H1 (cell line): ENCODE measurements around the gene RCOR2. TPM values are rescaled to one million over a fixed set of nuclear protein-coding genes. Genes with fewer than 3 reads are reported as not detected.

Experiments used
- CTCF ChIA-PET: fragments of 300-600 bp; sonication (Branson Sonifier 250); formaldehyde crosslinking; loops from one replicate; lab custom pipeline; 2021; ENCODE audit not compliant: partially characterized antibody; lab: Charles Lee
- POLR2A ChIA-PET: fragments of 300-600 bp; sonication (Branson Sonifier 250); formaldehyde crosslinking; loops from one replicate; lab custom pipeline; 2021; ENCODE audit warnings: inconsistent platforms; ENCODE audit not compliant: partially characterized antibody; lab: Charles Lee
- DNase-seq, 2 experiments: peaks; one replicate each; pipeline versions ENCODE4 v3.0.0 to v3.0.0-alpha.2; 2010 to 2022; ENCODE audit warnings: low spot score in 2 of 2, low read depth in 1 of 2, mixed read lengths in 1 of 2
- FAIRE-seq: peaks from 2 replicates; lab custom pipeline; 2011; peaks lifted over from hg19 to GRCh38; lab: Jason Lieb, UNC
- H2AFZ ChIP-seq: 2 replicates; pipeline ENCODE4 v1.8.1; 2012; ENCODE audit warnings: low read length, inconsistent platforms
- H2AK5ac ChIP-seq: 2 replicates; pipeline ENCODE4 v1.6.1; 2013; ENCODE audit warnings: low read depth, low read length
- H2BK120ac ChIP-seq: replicated peaks from 2 replicates; pipeline ENCODE3; 2013; ENCODE audit warnings: low read depth, low read length, inconsistent platforms
- H2BK12ac ChIP-seq: 2 replicates; pipeline ENCODE4 v1.6.1; 2013; ENCODE audit warnings: low read depth, low read length
- H2BK15ac ChIP-seq: 2 replicates; pipeline ENCODE4 v1.6.1; 2013; ENCODE audit warnings: low read length
- H2BK20ac ChIP-seq: 2 replicates; pipeline ENCODE4 v1.6.1; 2013; ENCODE audit warnings: low read length
- H2BK5ac ChIP-seq: 2 replicates; pipeline ENCODE4 v1.6.1; 2013; ENCODE audit warnings: low read depth, low read length
- H3K14ac ChIP-seq: 2 replicates; pipeline ENCODE4 v1.6.1; 2013; ENCODE audit warnings: inconsistent platforms; ENCODE audit not compliant: insufficient read length
- H3K18ac ChIP-seq: 2 replicates; pipeline ENCODE4 v1.6.1; 2013; ENCODE audit warnings: low read length; ENCODE audit errors: extremely low read depth
- H3K23ac ChIP-seq: 2 replicates; pipeline ENCODE4 v1.6.1; 2013; ENCODE audit warnings: inconsistent platforms; ENCODE audit not compliant: insufficient read length
- H3K23me2 ChIP-seq: 2 replicates; pipeline ENCODE4 v1.6.1; 2013; ENCODE audit warnings: low read depth, low read length
- H3K27ac ChIP-seq: 2 replicates; pipeline ENCODE4 v1.6.1; 2011; ENCODE audit warnings: low read depth, low read length, inconsistent platforms
- H3K27me3 ChIP-seq, 4 experiments: replicated peaks in 1 of 4; 1 replicate in 1 of 4; 2 replicates in 3 of 4; pipeline versions ENCODE4 v1.6.1 to v1.8.1; 2011 to 2013; ENCODE audit warnings: low read length in 3 of 4, mild to moderate bottlenecking in 3 of 4, inconsistent platforms in 2 of 4, mixed read lengths in 2 of 4, moderate library complexity in 1 of 4; ENCODE audit not compliant: control insufficient read depth in 3 of 4, insufficient read depth in 3 of 4; ENCODE audit errors: extremely low read depth in 1 of 4
- H3K36me3 ChIP-seq, 4 experiments: 2 replicates each; pipeline versions ENCODE4 v1.6.1 to v1.8.1; 2011 to 2013; ENCODE audit warnings: mild to moderate bottlenecking in 4 of 4, low read length in 3 of 4, moderate library complexity in 2 of 4, control low read depth in 1 of 4, inconsistent platforms in 1 of 4; ENCODE audit not compliant: insufficient read depth in 4 of 4, control insufficient read depth in 2 of 4
- H3K4ac ChIP-seq: replicated peaks from 2 replicates; pipeline ENCODE3; 2013; ENCODE audit warnings: low read length, low read depth, mixed read lengths, inconsistent platforms; ENCODE audit not compliant: insufficient read length
- H3K4me1 ChIP-seq, 4 experiments: replicated peaks in 1 of 4; 1 replicate in 1 of 4; 2 replicates in 3 of 4; pipeline versions ENCODE4 v1.6.1 to v1.8.1; 2011 to 2013; ENCODE audit warnings: low read length in 3 of 4, inconsistent platforms in 2 of 4, mixed read lengths in 1 of 4; ENCODE audit not compliant: insufficient read depth in 4 of 4, control insufficient read depth in 3 of 4
- H3K4me2 ChIP-seq, 2 experiments: 2 replicates each; pipeline versions ENCODE4 v1.6.1 to v1.8.1; 2011 to 2013; ENCODE audit warnings: low read depth in 2 of 2, low read length in 2 of 2, control low read depth in 1 of 2, inconsistent platforms in 1 of 2, mild to moderate bottlenecking in 1 of 2; ENCODE audit not compliant: insufficient read depth in 1 of 2
- H3K4me3 ChIP-seq, 4 experiments: fragments of 200-600, 300-600 bp in 1 of 4; sonication (generic), shearing (Covaris generic), sonication (Bioruptor Twin) in 1 of 4; 2 replicates each; pipeline versions ENCODE4 v1.5.1 to v1.8.1; 2011 to 2016; ENCODE audit warnings: low read length in 4 of 4, low read depth in 3 of 4, control low read depth in 2 of 4, inconsistent platforms in 2 of 4, mild to moderate bottlenecking in 2 of 4, mixed read lengths in 1 of 4, moderate library complexity in 1 of 4; ENCODE audit not compliant: insufficient read depth in 2 of 4; ENCODE audit errors: extremely low read depth in 1 of 4
- H3K56ac ChIP-seq: replicated peaks from 2 replicates; pipeline ENCODE3; 2013; ENCODE audit warnings: low read depth, mild to moderate bottlenecking, mixed read lengths, low read length, inconsistent platforms; ENCODE audit not compliant: insufficient read length
- H3K79me1 ChIP-seq: 2 replicates; pipeline ENCODE4 v1.6.1; 2013; ENCODE audit warnings: low read depth, low read length, control low read depth
- H3K79me2 ChIP-seq, 2 experiments: 2 replicates each; pipeline versions ENCODE4 v1.6.1 to v1.8.1; 2012 to 2013; ENCODE audit warnings: low read length in 2 of 2, mild to moderate bottlenecking in 2 of 2, inconsistent platforms in 1 of 2; ENCODE audit not compliant: insufficient read depth in 2 of 2, control insufficient read depth in 1 of 2
- H3K9ac ChIP-seq, 4 experiments: replicated peaks in 1 of 4; 1 replicate in 1 of 4; 2 replicates in 3 of 4; pipeline versions ENCODE4 v1.6.1 to v1.8.1; 2011 to 2013; ENCODE audit warnings: low read depth in 3 of 4, low read length in 3 of 4, control low read depth in 2 of 4, mild to moderate bottlenecking in 2 of 4, moderate library complexity in 2 of 4, inconsistent platforms in 1 of 4; ENCODE audit errors: extremely low read depth in 1 of 4
- H3K9me3 ChIP-seq, 2 experiments: 2 replicates each; pipeline versions ENCODE4 v1.6.1 to v1.8.1; 2012 to 2013; ENCODE audit warnings: mild to moderate bottlenecking in 2 of 2, moderate library complexity in 2 of 2, control low read depth in 1 of 2, inconsistent platforms in 1 of 2, low read depth in 1 of 2, low read length in 1 of 2, mixed read lengths in 1 of 2; ENCODE audit not compliant: insufficient read depth in 2 of 2
- H4K20me1 ChIP-seq, 2 experiments: replicated peaks in 1 of 2; 2 replicates each; pipeline versions ENCODE3 to v1.8.1; 2011 to 2013; ENCODE audit warnings: inconsistent platforms in 2 of 2, low read length in 2 of 2, mild to moderate bottlenecking in 1 of 2; ENCODE audit not compliant: insufficient read depth in 2 of 2, control insufficient read depth in 1 of 2
- H4K5ac ChIP-seq: 2 replicates; pipeline ENCODE4 v1.6.1; 2013; ENCODE audit warnings: low read length, low read depth, mixed read lengths, inconsistent platforms; ENCODE audit not compliant: insufficient read length
- H4K8ac ChIP-seq: 2 replicates; pipeline ENCODE4 v1.8.0; 2013; ENCODE audit warnings: mild to moderate bottlenecking, moderate library complexity, low read length, inconsistent platforms; ENCODE audit not compliant: insufficient read depth; ENCODE audit errors: extremely low read depth
- H4K91ac ChIP-seq: replicated peaks from 2 replicates; pipeline ENCODE3; 2013; ENCODE audit warnings: low read length, mixed read lengths, inconsistent platforms; ENCODE audit not compliant: insufficient read length
- CTCF ChIP-seq, 3 experiments: IDR thresholded peaks; 1 replicate in 2 of 3; 2 replicates in 1 of 3; pipeline versions ENCODE4 v1.5.1 to v1.6.1; 2011; ENCODE audit warnings: low read length in 3 of 3, mild to moderate bottlenecking in 3 of 3, inconsistent platforms in 2 of 3, low read depth in 1 of 3, moderate library complexity in 1 of 3; ENCODE audit not compliant: insufficient read depth in 1 of 3; ENCODE audit errors: control extremely low read depth in 1 of 3
- RAD21 ChIP-seq, 2 experiments: IDR thresholded peaks in 1 of 2; conservative IDR thresholded peaks in 1 of 2; 2 replicates each; pipeline ENCODE4 v1.6.1; 2011; ENCODE audit warnings: low read depth in 2 of 2, low read length in 2 of 2, improper control_type of control experiment in 1 of 2, inconsistent platforms in 1 of 2, mild to moderate bottlenecking in 1 of 2, moderate library complexity in 1 of 2
- SP4 ChIP-seq: IDR thresholded peaks from 2 replicates; pipeline ENCODE4 v1.6.1; 2012; ENCODE audit warnings: low read length, inconsistent platforms
- TCF12 ChIP-seq: IDR thresholded peaks from 2 replicates; pipeline ENCODE4 v1.6.1; 2011; ENCODE audit warnings: low read depth, mild to moderate bottlenecking, low read length
- WGBS, 2 experiments: shearing (Covaris generic) in 1 of 2; methylation state at CpG; one replicate each; pipeline versions ENCODE4 v1.1.6 to v1.1.7; 2013 to 2015; ENCODE audit warnings: low lambda C conversion rate in 2 of 2, mixed read lengths in 2 of 2, inconsistent platforms in 1 of 2, low coverage in 1 of 2, missing lambda C conversion rate in 1 of 2; ENCODE audit not compliant: insufficient replicate concordance in 2 of 2, insufficient coverage in 1 of 2, insufficient read length in 1 of 2; ENCODE audit errors: extremely low coverage in 1 of 2, missing lambda C conversion rate in 1 of 2; 5-methylcytosine and 5-hydroxymethylcytosine counted together
- polyA plus RNA-seq, 7 experiments: library from polyadenylated mRNA; depleted of rRNA in 3 of 7; stranded (reverse) in 5 of 7; unstranded in 2 of 7; fragments of >200 nt in 5 of 7; fragments of 200-250 nt in 2 of 7; gene quantifications; 1 replicate in 5 of 7; 2 replicates in 1 of 7; 4 replicates in 1 of 7; pipeline versions ENCODE4 v1.2.1 to v1.2.3, GENCODE V29; 2011 to 2013; ENCODE audit warnings: missing spikeins in 2 of 7, mixed read lengths in 2 of 7
- total RNA-seq: library from RNA; stranded (reverse); fragmentation: NEBNext Ultra II Directional; extraction: Animal tissue kit (Norgen Biotek cat#: 25700); gene quantifications from 2 replicates; pipeline ENCODE4 v1.2.1, GENCODE V29; 2021

Gene RCOR2
- total and polyA plus RNA-seq, 2 of the 8 experiments (the other 6 are each of a cell fraction or from before 2014, with no cell fraction given) = 54.6 to 78.0 TPM

- Histone ChIP-seq H3K4me2 (no peak overlapping the region; a peak in 1 of 4 replicates), H2BK5ac (0 out of 2 replicates have a peak overlapping the region, but pooled peaks have one; percentile 78), H3K18ac (peak overlapping the region; percentile 71), H4K91ac (no peak overlapping the region), H2BK12ac (no peak overlapping the region), H2AFZ (no peak overlapping the region), H3K79me2 (no peaks in the 10 kb centered on the region), H3K14ac (no peak overlapping the region), H3K9me3 (no peaks in the 10 kb centered on the region), H4K5ac (no peak overlapping the region), H3K4ac (no peak overlapping the region), H2BK120ac (no peak overlapping the region), H3K4me3 (no peak overlapping the region), H4K8ac (no peak overlapping the region), H3K27me3 (no peaks in the 10 kb centered on the region), H2BK20ac (no peak overlapping the region), H3K36me3 (peaks cover 12 to 47% (median 22%) of the 10 kb centered on the region in 4 experiments; a peak in 7 of 8 replicates), H2AK5ac (peak overlapping the region; percentile 55; the same call in 1 of the 2 replicates), H4K20me1 (peaks cover 6 to 10% of the 10 kb centered on the region in 2 experiments), H3K9ac (no peak overlapping the region), H3K23ac (no peak overlapping the region), H3K4me1 (peaks cover 6 to 51% (median 41%) of the 10 kb centered on the region in 4 experiments), H3K23me2 (no peaks in the 10 kb centered on the region; the same call in 1 of the 2 replicates), H2BK15ac (0 out of 2 replicates have a peak overlapping the region, but pooled peaks have one; percentile 72), H3K27ac (no peak overlapping the region), H3K79me1 (peaks cover 7% of the 10 kb centered on the region), H3K56ac (peak overlapping the region; percentile 2)
- ChIA-PET CTCF (interaction anchor here (0.5 to 11.1 kb wide), 29 partner anchors 8 to 142 kb away, joined by 3 to 163 read pairs (median 4); partner anchors contain the start of genes MARK2, RCOR2 and ZFTA), POLR2A (interaction anchor here (0.9 to 6.1 kb wide), 6 partner anchors 9 to 69 kb away, joined by 3 to 74 read pairs (median 4); partner anchors contain the start of gene RCOR2)
- DNase-seq = peak in 1 of 2 experiments; percentile 69
- TF ChIP-seq TCF12 = no peak
- no peak for TF ChIP-seq SP4
- peak; percentile 28 to 39; a peak in 3 of 4 replicates for TF ChIP-seq RAD21 (IDR thresholded peaks at IDR 0.05 in 1 of 2, conservative IDR thresholded peaks at IDR 0.05 in 1 of 2; ENCODE audit: low read depth in 2 of 2, low read length in 2 of 2)
- peak in 2 of 3 experiments; percentile 18 to 22; a peak in 2 of 4 replicates for TF ChIP-seq CTCF (IDR thresholded peaks at IDR 0.05; ENCODE audit: control extremely low read depth in 1 of 3, insufficient read depth in 1 of 3, low read depth in 1 of 3, low read length in 3 of 3)
- 67% methylated on average over 7 of the region's 7 CpGs; no CpG with 5 or more reads in 1 of the 2 experiments for WGBS, 2 experiments
- FAIRE-seq = no peak
Measured at GRCh38 chr11:63906585-63906984, 10.4 kb downstream of the RCOR2 start.
